OCI-LY3 (cell line): Measurements from ENCODE around the gene LTV1.

ENCODE experiments used
- EZH2phosphoT487 ChIP-seq: fragments of 200-600 bp; shearing (Covaris generic); IDR thresholded peaks from 2 replicates; pipeline ENCODE4 v1.6.1; 2018; ENCODE audit warnings: antibody characterized with exemption, mixed run types, low read depth
- TF ChIP-seq, protein P1 (sequence below): fragments of 200-600, 300-600 bp; sonication (generic); IDR thresholded peaks from 2 replicates; pipeline ENCODE4 v1.5.1; 2014; ENCODE audit warnings: antibody characterized with exemption, low read length, low read depth

DNA sequence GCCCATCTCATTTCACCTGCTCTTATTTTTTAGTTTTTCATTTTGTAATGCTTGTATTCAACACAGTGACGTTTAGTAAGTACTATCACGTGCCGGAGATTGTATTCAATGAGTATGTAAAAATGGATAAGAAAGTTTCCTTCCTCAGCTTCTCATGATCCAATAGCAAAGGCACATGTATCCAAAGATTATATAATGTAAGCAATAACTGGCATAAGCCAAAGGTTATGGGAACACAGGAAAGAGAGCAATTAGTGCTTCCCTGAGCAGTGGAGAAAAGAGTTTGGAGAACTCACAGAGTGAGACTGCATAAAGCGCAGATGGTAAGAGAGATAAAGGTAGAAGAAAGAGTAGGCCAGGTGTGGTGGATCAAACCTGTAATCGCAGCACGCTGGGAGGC is 21.8 kb upstream of the LTV1 start:
- TF ChIP-seq, protein P1, sequence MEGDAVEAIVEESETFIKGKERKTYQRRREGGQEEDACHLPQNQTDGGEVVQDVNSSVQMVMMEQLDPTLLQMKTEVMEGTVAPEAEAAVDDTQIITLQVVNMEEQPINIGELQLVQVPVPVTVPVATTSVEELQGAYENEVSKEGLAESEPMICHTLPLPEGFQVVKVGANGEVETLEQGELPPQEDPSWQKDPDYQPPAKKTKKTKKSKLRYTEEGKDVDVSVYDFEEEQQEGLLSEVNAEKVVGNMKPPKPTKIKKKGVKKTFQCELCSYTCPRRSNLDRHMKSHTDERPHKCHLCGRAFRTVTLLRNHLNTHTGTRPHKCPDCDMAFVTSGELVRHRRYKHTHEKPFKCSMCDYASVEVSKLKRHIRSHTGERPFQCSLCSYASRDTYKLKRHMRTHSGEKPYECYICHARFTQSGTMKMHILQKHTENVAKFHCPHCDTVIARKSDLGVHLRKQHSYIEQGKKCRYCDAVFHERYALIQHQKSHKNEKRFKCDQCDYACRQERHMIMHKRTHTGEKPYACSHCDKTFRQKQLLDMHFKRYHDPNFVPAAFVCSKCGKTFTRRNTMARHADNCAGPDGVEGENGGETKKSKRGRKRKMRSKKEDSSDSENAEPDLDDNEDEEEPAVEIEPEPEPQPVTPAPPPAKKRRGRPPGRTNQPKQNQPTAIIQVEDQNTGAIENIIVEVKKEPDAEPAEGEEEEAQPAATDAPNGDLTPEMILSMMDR = no peak
- TF ChIP-seq EZH2phosphoT487 = no peak
